Type B pancreatic cell (in vitro differentiated cells): Measurements from ENCODE around the gene PPP1R3G. TPM values are rescaled to one million over a fixed set of nuclear protein-coding genes. Genes with fewer than 3 reads are reported as not detected.

Experiments used
- DNase-seq: peaks from one replicate; pipeline ENCODE4 v3.0.0; 2021; ENCODE audit warnings: mixed read lengths; ENCODE audit not compliant: unreplicated experiment; ENCODE audit errors: extremely low spot score
- H3K27ac Mint-ChIP-seq: 2 replicates; pipeline ENCODE4 v1.8.0; 2021; ENCODE audit warnings: mild to moderate bottlenecking, mixed read lengths
- H3K27me3 Mint-ChIP-seq: 2 replicates; pipeline ENCODE4 v1.8.0; 2021; ENCODE audit warnings: mixed read lengths
- H3K36me3 Mint-ChIP-seq: 2 replicates; pipeline ENCODE4 v1.8.0; 2021; ENCODE audit warnings: mixed read lengths
- H3K4me1 Mint-ChIP-seq: one replicate; pipeline ENCODE4 v1.8.0; 2021; ENCODE audit warnings: mixed read lengths; ENCODE audit not compliant: unreplicated experiment
- H3K4me3 Mint-ChIP-seq: 2 replicates; pipeline ENCODE4 v1.8.0; 2021; ENCODE audit warnings: mild to moderate bottlenecking, mixed read lengths
- H3K9me3 Mint-ChIP-seq: 2 replicates; pipeline ENCODE4 v1.8.0; 2021; ENCODE audit warnings: mixed read lengths
- CTCF ChIP-seq: fragments of 200-600 bp; sonication (generic); conservative IDR thresholded peaks from 2 replicates; pipeline ENCODE4 v1.5.0; 2021; ENCODE audit warnings: antibody characterized with exemption, mild to moderate bottlenecking
- long read RNA-seq: library from polyadenylated mRNA; unstranded; transcript quantifications from one replicate; pipeline ENCODE4 v2.0.0, GENCODE V29; 2020
- total RNA-seq: library from RNA; stranded (reverse); gene quantifications from 2 replicates; pipeline ENCODE4 v1.2.1, GENCODE V29; 2021; ENCODE audit warnings: low replicate concordance

PPP1R3G gene
- 0.19 and 0.45 TPM in 2 replicates for total RNA-seq
- long read RNA-seq, result 0 reads

- Mint-ChIP-seq H3K27me3 (peaks cover 44% of the 10 kb centered on the region), H3K4me1 (peaks cover 6% of the 10 kb centered on the region), H3K4me3 (peak within 1 kb of the TSS; percentile 90), H3K36me3 (peaks cover 6% of the 10 kb centered on the region), H3K9me3 (peaks cover 6% of the 10 kb centered on the region), H3K27ac (no peak within 1 kb of the TSS)
- no peak for DNase-seq
- TF ChIP-seq CTCF, result no peak
Measured at GRCh38 chr6:5084781-5085647, at the start of gene PPP1R3G. Gene PPP1R3G, plus strand, starts transcription at chr6:5085341. Its CDS starts 145 bp downstream, at chr6:5085486.

- Mint-ChIP-seq H3K36me3 (no peaks in the 10 kb centered on the region), H3K4me3 (no peak overlapping the region), H3K9me3 (peaks cover 3% of the 10 kb centered on the region), H3K27me3 (no peaks in the 10 kb centered on the region), H3K4me1 (peaks cover 26% of the 10 kb centered on the region), H3K27ac (peak overlapping the region; percentile 59)
- no peak for DNase-seq
- peak; percentile 56 for TF ChIP-seq CTCF
Measured at GRCh38 chr6:5036269-5036668, 48.9 kb upstream of the PPP1R3G start.

GRCh38 chr6:5041955-5042354 lies 43.2 kb upstream of the PPP1R3G start:
- TF ChIP-seq CTCF, result no peak
- no peak for DNase-seq
- H3K4me3 Mint-ChIP-seq, result no peak overlapping the region
- H3K36me3 Mint-ChIP-seq, result no peaks in the 10 kb centered on the region
- H3K4me1 Mint-ChIP-seq, result no peaks in the 10 kb centered on the region
- H3K27ac Mint-ChIP-seq, result no peak overlapping the region
- no peaks in the 10 kb centered on the region for H3K27me3 Mint-ChIP-seq
- no peaks in the 10 kb centered on the region for H3K9me3 Mint-ChIP-seq

- H3K27me3 Mint-ChIP-seq, result no peaks in the 10 kb centered on the region
- DNase-seq, result no peak
- no peak overlapping the region for H3K4me3 Mint-ChIP-seq
- no peaks in the 10 kb centered on the region for H3K9me3 Mint-ChIP-seq
- no peak overlapping the region for H3K27ac Mint-ChIP-seq
- no peaks in the 10 kb centered on the region for H3K4me1 Mint-ChIP-seq
- H3K36me3 Mint-ChIP-seq, result no peaks in the 10 kb centered on the region
- TF ChIP-seq CTCF, result no peak
Measured at GRCh38 chr6:5042436-5042835, 42.7 kb upstream of the PPP1R3G start.

- TF ChIP-seq CTCF, result no peak
- no peaks in the 10 kb centered on the region for H3K36me3 Mint-ChIP-seq
- no peaks in the 10 kb centered on the region for H3K9me3 Mint-ChIP-seq
- H3K27ac Mint-ChIP-seq, result no peak overlapping the region
- DNase-seq, result no peak
- H3K4me1 Mint-ChIP-seq, result no peaks in the 10 kb centered on the region
- no peak overlapping the region for H3K4me3 Mint-ChIP-seq
- no peaks in the 10 kb centered on the region for H3K27me3 Mint-ChIP-seq
Measured at GRCh38 chr6:5044866-5045265, 40.3 kb upstream of the PPP1R3G start.
